GM21619 (cell line): ENCODE results near the gene FIGNL1.

Experiments
- ATAC-seq: cut with Tn5 transposase; IDR thresholded peaks from one replicate; pipeline ENCODE4 v1.9.1; 2021; ENCODE audit not compliant: unreplicated experiment

FIGNL1 gene

GRCh38 chr7:50431316-50431715 lies 18.8 kb downstream of the FIGNL1 start:
- no peak for ATAC-seq

DNA sequence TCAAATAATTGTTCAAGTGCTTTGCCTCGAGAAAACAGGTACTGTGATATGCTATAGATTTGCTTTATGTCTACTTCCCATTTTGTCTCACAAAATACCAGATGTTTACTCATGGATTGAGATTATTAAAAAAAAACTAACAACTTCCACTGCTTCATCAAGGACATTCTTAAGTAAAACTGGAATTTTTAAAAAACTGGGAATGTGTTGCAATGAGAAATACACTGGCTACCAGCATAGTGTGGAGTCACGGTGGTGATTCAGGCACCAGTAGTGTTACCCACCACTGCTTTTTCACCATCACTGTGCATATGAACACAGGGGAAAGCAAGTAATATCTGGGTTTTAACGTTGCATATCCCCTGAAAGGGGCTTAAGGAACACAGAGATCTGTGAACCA lies 21.2 kb downstream of the FIGNL1 start:
- no peak for ATAC-seq

GRCh38 chr7:50427518-50427917 lies 22.6 kb downstream of the FIGNL1 start:
- no peak for ATAC-seq

GRCh38 chr7:50426280-50427045 lies 23.7 kb downstream of the FIGNL1 start:
- ATAC-seq, result no peak

- no peak for ATAC-seq
These were observed 24.8 kb downstream of the FIGNL1 start for GRCh38 chr7:50425318-50425717.

- ATAC-seq, result no peak
These were observed 26.3 kb downstream of the FIGNL1 start for GRCh38 chr7:50423860-50424259.

DNA sequence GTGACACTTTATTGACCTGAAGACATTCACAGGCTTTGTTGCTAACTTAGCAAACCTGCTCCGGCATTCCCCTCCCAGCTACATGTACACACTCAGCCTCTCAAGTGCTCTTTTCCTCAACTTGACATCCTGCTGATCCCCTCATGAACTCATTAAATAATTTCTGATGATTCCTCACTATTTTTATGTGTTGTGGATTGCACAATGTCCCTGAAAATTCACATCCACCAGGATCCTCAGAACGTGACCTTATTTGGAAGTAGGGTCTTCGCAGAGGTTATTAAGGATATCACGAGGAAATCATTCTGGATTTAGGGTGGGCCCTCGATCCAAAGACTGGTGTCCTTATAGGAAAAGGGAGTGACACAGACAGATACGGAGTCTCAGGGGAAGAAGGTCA lies 27.3 kb downstream of the FIGNL1 start:
- ATAC-seq, result no peak

DNA sequence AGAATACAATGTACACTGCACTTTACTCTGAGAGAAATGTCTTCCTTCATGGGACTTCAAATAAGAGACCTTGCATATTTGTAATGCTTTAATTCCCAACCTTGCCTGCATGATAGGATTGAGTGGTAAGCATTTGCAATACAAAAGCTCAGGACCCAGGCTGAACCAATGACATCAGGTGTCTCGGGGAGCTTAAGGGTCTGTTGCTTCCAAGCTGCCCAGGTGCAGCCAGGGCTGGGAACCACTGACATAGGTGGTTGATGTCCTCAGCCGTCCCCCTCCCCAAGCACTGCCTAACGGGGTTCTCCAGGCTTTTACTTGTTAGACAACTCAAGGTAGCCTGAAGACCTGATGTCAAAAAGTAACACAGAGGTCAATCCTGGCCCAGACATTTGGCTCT lies 29.1 kb downstream of the FIGNL1 start:
- ATAC-seq, result no peak

DNA sequence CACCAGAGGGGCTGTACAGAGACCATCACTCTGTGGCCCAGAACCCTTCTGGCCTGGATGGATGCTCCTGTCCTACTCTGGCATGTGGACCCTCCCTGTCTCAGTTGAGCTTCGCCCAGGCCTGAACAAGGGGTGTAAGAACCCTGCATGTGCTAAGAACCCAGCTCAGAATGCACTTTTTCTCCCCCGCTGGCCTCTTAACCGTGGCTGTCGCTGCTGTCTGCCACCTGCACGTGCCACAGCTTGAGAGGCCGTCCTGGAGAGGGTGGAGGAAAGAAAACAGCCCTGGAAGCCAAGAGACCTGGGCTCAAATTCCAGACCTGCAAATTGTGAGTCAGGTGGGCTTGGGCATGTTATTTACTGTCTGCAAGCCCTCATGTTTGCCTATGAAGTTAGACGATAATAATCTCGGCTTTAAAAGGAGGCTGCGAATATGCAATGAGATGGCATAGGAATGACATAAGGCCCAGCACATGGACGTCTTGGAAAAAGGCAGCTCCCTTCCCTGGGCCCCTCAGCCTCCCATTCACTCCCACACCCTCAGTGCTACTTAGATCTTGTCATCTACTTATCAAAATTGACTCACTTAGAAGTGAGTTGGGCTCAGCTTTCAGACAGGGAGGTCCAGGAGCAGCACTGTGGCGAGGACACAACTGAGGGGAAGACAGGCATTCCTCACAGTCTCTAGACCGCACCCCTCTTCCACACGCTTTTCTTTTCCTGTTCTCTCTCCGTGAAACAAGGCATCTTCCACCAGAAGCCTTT lies 31.4 kb downstream of the FIGNL1 start:
- ATAC-seq, result no peak

GRCh38 chr7:50418086-50418515 lies 32.0 kb downstream of the FIGNL1 start:
- ATAC-seq, result peak; percentile 91

GRCh38 chr7:50416527-50417182 lies 33.5 kb downstream of the FIGNL1 start:
- ATAC-seq, result peak; percentile 76

DNA sequence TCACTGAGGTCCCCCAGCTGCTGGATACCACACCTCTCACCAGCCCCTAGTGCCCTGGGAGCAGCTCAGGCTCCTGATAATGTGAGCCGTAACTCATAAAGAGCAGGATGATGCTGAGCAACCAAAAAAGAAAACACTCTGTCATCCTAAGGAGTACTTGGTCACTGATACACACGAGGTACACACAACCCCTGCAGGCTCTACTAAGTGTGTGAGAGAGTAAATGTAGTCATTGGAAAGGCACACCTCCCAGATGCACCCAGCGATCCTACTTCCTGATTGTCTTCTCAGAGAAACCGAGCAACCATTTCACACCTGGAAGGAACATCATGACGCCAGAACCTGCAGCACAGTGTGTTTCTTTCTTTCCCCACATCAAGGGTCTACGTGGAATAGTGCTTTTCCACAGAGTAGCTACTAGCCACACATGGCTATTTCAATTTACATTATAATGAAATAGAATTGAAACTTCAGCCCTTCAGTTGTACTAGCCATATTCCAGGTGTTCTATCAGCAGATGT lies 34.2 kb downstream of the FIGNL1 start:
- no peak for ATAC-seq

DNA sequence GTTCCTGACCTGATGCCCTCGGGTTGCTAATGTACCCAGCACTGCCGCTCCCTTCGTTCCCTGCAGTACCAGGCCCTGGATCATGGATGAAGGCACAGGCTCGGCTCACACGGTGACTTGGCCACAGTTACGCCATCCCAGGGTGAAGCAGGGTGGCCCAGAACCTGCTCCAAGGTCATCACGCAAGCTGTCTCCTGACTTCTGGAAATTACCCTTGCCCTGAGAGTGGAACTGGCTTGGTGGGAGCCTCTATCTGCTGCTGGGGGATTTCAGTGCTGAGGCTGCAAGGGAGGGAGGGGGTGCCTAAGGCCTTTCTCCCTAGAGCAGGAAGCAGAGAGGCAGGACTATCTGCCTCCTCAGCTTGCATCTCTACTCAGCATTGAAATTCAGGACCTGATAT lies 36.6 kb downstream of the FIGNL1 start:
- no peak for ATAC-seq

DNA sequence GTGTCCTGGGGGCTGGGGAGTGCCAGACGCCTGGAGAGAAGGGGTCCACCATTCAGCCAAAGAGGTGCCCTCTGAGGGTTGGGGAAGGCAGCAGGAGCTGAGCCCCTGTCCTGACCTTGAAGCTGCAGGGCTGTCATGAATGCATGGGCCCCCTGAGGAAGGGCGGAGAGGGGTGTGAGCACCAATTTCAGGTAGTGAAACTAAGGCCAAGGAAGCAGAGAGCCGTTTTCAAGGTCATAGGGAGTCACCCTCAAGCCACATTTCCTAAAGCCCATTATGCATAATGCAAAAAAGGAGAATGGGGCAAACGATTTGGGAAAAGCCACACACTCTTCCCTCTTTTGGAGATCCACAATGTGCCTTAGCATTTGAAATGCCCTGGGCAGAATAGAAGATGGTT lies 37.2 kb downstream of the FIGNL1 start:
- ATAC-seq, result no peak

GRCh38 chr7:50411332-50411731 lies 38.8 kb downstream of the FIGNL1 start:
- no peak for ATAC-seq

- ATAC-seq, result peak; percentile 52
These were observed 40.0 kb downstream of the FIGNL1 start for GRCh38 chr7:50409856-50410745.

DNA sequence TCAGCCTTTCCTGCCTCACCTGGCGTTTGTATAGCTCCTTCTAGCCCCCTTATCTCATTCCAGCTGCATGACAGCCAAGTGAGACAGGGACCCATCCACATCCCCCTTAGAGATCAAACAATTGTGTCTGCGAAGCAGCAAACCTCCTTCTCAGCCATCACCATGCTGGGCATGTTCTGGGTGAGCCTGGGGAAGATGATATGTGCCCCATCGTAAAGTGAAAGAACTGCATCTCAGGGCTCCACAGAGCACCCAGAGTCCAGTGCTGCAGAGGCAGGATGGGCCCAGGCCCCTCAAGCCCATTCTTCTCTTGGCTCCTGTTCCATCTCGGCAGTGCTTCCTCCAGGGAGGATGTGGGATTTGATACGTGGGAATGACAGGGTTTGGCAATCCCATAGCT lies 43.2 kb downstream of the FIGNL1 start:
- no peak for ATAC-seq

DNA sequence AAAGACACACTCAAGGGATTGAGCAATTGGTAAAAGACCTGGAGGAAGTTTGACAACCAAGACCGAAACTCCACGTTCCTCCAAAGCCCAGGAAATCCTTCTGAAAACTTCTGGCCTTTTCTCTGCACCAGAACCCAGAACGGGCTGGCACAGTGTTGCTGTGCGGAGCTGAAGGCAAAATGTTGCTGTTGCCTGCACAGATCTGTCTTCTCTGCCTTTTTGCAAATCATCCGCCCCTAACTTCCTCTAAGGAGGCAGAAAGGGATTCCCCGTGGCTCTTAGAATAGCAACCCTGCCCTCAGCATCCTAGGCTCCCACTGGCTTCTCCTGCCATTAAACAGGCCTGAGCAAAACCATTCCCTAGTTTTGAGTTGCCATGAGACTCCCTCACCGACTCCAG lies 44.9 kb downstream of the FIGNL1 start:
- no peak for ATAC-seq

DNA sequence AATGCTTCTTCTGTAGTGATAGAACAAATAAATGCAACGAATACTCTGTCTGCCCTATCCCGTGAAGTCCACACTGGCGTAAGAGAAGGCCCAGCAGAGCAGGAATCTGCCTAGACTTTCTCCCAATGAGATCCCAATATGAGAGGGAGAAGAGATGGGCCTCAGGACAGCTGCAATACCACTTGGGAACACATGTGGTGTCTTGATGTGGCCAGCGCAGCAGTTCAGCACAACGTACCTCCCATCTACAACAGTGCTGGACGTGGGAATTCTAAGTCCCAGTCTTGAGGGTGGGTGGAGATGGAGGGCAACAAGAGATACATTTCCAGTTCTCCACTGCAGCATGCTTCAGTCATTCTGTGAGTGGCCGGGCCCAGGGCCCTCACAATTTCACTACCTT lies 45.8 kb downstream of the FIGNL1 start:
- ATAC-seq, result no peak

DNA sequence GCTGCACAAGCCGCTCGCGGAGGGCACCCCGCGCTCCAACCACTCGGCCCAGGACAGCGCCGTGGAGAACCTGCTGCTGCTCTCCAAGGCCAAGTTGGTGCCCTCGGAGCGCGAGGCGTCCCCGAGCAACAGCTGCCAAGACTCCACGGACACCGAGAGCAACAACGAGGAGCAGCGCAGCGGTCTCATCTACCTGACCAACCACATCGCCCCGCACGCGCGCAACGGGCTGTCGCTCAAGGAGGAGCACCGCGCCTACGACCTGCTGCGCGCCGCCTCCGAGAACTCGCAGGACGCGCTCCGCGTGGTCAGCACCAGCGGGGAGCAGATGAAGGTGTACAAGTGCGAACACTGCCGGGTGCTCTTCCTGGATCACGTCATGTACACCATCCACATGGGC lies 50.0 kb downstream of the FIGNL1 start:
- no peak for ATAC-seq

DNA sequence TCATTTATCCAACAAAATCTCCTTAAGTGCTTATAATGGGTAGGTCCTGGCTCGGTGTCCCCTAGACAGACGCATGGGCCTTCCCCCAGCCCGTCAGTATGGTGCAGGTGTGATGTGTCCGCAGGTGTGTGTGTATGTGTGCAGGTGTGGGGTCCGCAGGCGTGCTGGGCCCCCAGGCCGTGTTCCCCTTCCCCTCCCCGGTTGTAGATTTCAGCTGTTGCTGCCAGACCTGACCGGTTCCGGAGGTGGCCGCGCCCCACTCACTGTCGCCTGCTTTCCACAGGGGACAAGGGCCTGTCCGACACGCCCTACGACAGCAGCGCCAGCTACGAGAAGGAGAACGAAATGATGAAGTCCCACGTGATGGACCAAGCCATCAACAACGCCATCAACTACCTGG lies 50.5 kb downstream of the FIGNL1 start:
- ATAC-seq, result no peak
